HCEC 1CT (cell line): ENCODE measurements around the gene BIN1.

Source experiments
- DNase-seq: peaks from one replicate; pipeline ENCODE4 v3.0.0-alpha.2; 2017

The BIN1 gene

DNA sequence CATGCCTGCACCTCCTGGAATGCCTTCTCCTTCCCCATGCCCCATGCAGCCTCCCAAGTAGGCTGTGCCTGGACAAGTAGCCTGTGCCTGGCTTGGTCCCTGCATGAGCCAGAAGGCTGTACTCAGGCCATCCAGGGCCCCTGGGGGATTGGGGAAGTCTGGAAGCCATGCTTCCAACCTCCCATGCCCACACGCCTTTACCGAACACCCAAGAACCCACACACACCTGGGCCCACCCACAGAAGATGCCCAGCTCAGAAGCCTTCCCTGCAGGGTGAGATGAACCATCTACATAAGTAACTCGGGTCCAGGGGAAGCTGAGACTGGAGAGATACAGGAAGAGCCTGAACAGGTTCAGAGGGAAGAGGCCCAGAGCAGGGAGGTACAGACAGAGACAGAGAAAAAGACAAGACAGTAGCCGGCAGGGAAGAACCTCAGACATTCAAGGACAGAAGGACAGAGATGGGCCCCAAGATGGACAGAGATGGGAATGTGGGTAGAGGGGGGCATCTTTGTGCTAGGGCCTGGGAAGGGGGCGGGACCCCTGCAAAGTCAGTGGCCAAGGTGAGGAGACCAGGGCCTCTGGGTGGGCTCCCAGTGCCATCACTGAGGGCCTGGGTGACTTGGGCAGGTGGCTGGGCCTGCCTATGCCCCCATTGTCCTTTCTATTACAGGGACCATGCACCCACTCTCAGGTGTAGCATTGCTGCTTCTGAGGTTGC lies 4.3 kb downstream of the BIN1 start:
- DNase-seq = no peak

DNA sequence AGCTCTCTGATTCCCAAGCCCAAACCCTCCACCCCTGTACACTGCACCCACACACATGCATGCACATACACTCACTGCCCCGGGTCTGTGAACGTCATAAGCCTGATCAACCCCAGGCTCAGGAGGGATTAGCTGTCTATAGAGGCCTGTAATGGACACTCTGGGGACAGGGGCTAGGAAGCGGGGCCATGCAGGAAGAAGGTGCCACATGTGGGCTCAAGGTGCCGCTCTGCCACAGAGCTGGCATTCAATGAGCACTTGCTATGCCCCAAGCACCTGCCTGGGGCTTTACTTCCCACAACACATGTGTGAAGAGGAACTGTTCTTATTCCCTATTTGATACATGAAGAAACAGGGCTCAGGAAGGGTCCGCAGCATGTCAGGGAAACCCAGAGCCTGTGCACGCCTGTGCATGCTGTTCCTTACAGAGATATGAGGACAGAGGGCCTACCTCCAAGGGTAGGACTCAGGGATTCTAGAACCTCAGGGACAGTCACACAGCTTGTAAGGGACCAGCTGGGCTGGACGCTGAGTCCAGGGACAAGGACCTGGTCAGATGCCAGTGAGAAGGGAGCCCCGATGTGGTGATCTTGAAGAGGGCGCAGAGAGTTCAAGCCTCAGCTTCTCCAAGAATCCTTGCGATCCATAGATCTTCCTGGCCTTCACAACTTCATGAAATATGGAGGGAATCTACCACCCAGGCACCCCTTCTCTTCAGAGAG lies 5.0 kb downstream of the BIN1 start:
- DNase-seq = no peak

DNA sequence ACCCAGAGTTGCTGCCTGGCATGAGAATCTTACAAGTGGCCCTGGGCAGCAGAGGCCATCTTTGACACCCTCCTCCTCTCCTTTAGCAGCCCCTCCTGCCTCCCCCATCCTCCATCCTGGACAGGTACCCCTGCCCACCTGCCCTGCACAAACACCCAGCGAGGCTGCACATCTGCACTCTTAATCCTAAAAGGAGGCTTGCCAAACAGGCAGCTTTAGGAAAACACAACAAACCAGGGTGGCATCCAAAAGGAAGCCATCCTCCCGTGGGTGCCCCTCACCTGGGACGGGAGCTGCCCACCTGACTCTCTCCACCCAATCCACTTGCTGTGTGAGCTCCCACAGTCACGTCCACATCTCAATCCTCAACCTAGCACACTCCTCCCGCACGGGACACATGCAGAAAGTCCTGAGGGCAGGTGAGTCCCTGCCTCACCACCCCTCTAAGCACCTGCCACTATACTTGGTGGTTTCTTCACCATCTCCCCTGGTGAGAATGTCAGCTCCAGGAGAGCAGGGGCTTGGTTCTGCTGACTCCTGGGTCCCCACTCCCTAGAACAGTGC lies 5.8 kb downstream of the BIN1 start:
- DNase-seq = no peak

DNA sequence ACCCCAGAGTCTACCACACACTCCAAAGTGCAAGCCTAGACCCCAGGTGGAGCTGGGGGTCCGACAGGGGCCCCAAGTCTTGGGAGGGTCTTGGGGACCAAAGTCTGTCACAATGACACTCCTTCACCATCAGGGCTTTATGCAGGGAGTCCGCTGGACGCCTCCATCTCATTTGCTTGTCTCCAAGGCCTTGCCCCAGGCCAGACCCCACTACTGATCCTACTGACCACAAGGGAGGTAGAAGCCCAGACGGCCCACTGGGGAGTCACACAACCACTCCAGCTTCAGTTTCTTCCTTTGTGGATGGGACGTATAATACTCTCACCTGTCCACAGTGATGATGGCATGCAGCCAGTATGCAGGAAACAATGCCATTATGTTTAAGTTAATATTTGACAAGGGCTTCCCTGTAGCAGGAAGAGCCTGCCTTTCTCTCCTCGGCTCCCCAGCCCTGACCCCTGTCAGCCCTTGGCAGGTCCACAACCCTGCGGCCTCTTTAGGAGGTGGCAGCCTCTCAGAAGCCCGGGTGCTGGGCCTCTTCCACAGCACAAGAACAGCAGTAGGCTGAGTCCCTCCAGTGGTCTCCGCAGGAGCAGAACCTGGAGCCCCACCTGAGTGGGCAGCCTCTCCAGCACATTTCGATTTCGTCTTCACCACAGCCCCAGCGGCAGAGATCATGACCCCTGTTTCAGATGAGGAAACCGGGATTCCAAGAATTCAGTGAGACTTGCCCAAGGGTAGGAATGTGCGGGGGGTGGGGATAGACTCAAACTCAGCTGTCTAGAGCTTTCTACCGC lies 6.5 kb downstream of the BIN1 start:
- no peak for DNase-seq

DNA sequence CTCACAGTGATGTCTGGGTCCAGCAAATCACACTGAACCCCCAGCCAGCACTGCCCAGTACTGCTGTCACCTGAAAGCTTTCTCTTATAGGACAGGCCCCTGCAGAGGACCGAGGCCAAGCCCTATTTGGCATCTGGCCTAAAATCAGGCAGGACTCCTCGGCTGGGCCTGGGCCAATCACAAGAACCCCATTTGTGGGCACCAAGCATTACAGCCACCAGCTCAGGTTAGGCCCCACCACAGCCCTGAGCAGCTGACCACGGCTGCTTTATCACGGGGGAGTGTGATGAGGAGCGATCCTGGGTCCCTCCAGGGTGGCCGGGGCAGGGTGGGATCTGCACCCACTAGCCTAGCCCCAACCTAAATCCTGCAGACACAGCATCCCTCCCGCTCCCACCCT lies 8.2 kb downstream of the BIN1 start:
- DNase-seq = no peak

DNA sequence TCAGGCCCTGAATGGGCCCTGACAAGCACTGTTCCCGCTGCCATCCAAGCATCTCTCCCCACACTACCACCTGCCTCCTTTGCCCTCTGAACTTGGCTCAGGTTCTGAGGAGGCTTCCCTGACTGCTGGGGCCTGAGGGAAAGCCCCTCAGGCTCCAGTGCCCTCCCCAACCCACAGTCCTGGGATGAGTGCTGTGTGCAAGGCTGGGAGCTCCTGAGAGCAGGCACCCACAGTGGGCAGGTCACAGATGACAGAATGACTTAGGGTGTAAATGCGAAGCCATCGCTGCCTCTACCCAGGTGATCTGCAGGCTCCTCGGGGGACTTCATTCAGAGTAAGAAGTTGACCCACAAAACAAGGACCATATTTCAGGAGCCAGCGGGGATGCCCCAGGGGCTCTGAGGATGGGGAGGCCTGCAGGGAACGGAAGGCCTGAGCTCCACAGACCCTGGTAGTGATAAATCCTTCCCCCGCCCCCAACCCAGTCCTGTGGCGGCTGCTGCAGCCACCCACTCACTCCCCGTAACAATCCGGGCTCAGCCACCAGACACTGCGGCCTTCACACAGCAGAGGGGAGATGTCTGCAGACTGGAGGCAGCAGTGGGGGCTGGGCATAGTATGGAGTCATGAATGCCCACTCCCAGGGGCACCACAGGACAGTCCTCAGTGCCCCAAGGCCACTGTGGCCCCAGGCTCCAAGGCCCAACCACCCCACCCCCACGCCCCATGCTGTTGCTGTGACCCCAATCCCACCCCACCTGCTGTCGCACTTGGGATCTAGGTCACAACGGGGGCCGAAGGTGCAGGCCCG lies 8.9 kb downstream of the BIN1 start:
- DNase-seq = no peak

DNA sequence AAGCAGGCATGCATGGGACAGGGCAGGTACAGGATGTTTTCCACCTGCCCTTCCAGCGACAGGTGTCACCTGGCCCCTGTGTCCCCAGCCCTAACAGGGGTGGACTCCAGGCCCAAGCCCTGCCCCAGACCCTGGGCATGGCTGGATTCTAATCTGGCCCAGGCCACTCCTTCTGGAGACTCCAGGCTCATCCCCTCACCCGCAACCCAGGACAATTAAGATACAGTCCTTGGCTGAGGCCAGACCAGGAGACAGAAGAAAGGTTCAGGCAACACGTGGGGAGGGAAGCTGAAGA lies 9.5 kb downstream of the BIN1 start:
- DNase-seq = no peak

DNA sequence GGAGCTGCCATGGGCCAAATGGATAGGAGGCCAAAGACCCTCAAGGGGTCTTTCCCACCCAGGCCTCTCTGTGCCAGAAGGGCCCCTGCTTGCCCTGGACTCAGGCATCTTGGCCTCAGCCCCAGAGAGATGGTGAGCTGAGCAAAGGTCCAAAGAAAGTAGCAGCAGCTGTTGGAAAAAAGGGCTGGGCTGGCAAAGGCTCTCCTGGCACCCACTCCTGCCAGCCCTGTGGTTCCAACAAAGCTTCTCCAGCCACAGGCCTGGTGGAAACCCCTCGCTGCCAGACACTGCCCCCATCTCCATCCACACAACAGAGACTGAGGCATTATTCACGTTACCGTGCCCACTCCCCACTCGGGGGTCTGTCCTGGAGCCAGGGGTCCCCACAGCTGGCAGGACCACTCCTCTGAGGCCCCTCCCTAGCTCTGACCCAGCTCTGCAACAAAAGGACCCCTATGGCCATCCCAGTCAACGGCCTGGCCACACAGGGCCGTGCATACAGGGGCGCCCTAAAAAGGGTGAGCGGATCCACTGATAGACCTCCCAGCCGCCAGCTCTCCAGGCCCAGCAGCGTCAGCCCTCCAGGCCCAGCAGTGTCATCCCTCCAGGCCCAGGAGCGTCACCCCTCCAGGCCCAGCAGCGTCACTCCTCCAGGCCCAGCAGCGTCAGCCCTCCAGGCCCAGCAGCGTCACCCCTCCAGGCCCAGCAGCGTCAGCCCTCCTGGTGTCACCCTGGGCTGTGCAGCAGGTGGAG lies 10.1 kb downstream of the BIN1 start:
- no peak for DNase-seq

DNA sequence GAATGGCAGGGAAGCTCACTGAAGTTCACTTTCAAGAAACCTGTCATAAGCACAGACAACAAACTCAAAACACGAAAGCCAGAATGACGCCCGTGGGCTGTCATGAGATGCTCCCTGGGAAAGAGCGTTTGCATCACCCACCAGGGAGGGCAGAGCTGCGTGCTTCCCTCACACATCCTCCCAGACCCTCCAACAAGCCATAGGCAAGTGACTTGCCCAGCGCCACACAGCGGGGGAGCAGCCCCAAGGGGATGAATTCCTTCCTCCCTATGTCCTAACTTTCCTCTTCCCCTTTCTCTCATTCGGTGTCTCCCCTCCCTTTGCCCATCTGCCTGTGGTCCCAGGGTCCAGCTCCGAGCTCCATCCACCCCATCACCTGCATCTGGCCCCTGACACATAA lies 10.7 kb downstream of the BIN1 start:
- no peak for DNase-seq

DNA sequence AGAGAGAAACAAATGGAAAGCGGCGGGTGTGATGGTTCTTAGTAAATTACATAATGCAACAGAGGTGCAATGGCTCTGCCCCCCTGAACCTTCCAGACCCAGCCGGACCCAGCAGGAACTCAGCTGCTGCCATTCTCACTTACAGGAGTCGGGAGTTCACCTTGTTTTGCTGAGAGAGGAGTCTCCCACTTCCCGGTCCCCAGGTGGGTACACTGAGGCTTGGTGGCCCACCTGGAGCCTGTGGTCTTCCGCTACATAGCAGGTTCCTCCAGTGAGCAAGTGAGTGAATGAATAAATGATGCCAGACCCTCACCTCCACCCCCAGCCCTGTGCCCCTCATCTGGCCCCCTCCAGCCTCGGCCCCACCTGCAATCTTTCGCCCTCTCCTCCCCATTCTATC lies 11.2 kb downstream of the BIN1 start:
- DNase-seq = no peak

DNA sequence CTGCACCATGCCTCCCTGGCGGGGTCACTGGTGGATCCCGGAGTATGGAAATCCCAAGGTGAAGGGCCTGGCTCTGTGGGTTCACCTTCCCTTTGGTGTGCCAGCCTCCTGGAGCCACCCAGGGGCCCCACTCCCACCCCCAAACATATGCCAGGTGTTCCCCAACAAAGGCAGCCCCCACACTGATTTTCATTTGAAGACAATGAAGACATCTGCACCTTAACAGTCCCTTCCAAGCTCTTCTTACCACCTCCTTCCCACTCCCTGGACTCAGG lies 11.7 kb downstream of the BIN1 start:
- no peak for DNase-seq

DNA sequence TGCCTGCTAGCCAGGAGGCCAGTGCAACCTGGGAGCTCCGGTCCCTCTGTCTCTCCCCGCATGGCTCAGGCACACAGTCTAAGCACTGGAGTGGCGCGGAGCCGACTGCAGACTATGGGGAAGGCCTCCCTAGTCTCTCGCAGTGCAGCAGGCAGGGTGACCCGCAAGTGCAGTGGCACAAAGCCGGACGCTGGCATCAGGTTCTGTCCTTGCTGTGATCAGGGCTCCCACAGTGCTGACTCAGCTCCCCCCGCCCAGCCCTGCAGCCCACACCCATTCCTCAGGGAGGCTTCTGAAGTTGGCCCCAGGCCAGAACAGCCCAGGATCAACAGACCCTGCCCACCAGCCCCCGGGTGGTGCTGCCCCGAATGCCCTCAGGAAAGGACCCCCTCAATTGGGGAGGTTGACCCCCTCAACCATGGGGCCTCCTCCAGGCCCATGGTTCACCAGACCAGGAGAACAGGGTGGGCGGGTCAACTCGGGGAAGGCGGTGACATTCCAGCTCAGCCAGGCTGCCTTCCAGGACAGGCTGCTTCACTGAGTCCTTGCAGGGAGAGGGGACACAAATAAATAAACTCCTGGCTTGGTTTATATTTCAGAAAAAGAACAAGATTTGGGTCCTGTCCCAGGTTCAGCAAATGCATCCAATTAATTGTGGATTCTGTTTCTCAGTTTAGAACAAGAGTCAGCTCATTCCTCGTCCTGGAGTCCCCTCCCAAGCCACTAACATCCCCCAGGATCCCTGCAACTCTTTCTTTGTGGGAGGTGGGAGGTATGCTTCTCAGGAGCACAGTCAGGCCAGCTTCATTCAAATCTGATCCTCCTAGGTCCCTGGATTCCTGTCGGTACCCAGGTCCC lies 12.2 kb downstream of the BIN1 start:
- no peak for DNase-seq

DNA sequence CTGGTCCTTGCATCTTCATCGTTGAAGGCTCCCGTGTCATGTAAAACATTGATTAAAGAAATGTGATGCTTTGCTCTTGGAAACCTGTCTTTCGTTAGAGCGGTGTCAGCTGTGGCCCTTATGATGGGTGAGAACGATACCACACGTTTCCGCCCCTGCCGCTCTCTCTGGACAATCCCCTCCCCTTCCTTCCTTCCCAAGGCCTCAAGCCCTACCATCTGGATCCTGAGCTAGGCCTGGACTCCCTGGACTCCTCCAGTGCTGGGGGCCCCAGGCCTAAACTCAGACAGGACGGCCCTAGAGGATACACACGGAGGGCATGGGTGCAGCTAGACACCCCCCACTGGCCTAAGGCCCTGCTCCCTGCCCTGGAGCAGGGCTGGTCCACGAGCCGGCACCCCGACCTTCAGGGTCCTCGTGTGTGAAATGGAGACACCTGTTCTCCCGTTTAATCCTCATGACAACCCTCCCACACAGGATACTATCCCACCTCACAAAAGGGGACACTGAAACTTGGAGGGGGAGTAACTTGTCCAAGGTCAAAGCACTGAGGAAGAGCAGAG lies 13.2 kb downstream of the BIN1 start:
- no peak for DNase-seq

DNA sequence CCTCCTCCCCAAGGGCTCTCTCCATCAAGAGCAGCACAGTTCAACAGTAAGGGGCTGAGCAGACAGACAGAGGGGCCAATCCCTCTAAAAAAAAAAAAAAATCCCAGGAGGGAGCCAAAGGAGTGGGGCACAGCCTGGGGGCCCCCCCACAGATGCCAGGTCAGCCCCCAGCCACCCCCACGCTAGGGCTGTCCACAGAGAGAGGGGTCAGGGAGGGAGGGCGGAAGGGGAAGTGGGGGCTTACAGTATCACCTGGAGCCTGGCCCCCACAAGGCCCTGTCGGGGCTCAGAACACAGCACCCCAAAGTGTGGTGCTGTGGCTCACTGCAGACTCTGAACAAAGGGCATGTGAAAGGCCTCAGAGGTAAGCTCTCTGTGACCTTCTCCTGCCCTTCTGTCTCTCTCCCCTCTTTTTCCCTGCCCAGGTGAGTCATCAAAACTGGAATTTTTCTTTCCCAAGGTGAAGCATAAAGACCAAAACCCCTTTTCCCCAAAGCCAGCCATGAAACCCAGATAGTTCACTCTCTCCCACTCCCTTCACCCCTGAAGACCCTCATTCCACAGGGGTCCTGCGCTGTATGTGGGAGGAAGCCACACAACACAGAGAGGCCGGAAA lies 13.9 kb downstream of the BIN1 start:
- no peak for DNase-seq

DNA sequence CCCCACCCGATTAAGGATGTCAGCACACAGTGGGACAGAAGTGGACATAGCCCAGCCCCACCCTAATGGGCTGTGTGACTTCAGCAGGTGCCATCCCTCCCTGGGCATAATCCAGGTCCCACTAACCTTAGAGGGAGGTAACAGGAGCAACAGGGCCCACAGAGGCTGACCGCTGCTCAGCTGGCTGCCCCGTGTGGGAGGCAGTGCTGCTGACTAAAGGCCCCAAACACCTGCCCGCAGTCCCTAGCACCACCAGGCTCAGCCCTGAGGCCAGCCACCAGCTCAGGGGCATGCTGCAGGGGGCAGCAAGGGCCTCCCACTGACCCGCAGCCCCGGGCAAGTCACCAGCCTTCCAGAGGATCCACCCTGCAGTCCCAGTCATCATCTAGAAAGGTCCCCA lies 14.6 kb downstream of the BIN1 start:
- DNase-seq = no peak

DNA sequence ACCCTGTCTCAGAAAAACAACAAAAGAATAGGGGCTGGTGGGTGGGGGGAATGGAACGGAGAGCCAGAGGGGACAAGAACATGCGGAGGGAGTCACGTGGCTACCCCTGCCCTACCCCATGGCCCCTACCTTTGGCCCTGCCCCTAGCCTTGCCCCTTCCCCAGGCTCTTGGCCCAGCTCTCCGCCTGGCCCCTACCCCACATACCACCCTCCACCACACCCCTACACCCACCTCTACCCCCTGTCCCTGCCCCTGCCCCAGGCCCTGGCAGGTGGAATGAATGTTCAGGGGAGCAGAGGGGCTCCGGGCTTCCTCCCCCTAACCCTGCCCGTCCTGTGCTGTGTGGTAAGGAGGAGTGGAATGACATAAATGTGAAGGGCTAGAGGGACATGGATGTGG lies 15.1 kb downstream of the BIN1 start:
- no peak for DNase-seq

DNA sequence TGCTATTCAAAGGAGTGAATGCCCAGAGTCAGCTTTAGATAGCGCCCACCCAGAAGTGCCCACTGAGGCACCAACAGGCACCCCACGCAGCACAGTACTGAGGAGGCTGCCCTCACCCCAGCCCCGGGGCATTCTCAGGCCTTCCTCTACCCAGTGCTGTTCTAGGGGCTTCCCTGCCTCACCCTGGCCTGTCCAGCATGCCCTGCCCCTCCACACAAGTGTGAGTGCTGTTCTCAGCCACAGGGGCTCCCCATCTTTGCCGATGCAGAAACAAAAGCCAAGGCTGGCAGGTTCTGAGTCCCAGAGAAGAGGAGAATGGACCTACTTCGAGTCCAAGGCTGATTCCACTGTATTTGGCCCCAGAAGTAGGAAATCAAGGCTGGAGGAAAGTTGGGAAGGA lies 15.8 kb downstream of the BIN1 start:
- DNase-seq = no peak

DNA sequence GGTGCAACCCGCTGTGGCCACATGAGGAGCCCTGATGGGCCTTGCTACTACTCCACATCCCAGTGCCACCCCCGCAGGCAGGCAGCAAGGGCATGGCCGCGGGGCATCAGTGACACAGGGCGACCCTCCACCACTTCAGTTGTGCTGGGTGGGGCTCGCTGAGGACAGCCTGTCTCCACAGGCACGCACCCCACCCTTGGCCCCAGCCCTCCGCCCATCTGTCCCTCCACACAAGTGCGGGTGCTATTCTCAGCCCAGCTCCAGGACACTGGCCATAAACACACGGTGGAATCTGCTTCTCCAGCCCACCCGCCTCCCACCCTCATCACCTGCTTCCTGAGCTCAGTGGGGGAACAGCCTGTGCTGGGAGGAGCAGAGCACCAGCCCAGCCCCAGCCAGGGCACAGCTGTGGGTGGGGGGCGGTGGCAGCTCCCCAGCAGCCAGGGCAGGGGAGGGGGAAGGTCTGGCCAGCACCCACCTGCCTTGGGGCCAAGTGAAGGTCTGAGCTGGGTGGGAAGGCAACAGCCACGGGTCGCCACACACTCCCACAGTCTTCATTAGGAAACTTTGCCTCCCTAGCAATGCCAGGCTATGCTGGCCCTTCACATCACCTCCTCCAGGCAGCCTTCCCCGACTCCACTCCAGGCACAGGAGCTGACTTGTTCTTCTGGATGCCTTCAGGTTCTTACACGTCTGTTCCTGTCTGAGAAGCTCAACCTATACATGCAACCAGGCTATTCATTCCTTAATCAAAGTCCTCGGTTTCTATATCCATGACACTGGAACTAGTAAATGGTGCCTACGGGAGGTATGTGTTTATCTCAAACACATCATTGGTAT lies 16.5 kb downstream of the BIN1 start:
- no peak for DNase-seq

DNA sequence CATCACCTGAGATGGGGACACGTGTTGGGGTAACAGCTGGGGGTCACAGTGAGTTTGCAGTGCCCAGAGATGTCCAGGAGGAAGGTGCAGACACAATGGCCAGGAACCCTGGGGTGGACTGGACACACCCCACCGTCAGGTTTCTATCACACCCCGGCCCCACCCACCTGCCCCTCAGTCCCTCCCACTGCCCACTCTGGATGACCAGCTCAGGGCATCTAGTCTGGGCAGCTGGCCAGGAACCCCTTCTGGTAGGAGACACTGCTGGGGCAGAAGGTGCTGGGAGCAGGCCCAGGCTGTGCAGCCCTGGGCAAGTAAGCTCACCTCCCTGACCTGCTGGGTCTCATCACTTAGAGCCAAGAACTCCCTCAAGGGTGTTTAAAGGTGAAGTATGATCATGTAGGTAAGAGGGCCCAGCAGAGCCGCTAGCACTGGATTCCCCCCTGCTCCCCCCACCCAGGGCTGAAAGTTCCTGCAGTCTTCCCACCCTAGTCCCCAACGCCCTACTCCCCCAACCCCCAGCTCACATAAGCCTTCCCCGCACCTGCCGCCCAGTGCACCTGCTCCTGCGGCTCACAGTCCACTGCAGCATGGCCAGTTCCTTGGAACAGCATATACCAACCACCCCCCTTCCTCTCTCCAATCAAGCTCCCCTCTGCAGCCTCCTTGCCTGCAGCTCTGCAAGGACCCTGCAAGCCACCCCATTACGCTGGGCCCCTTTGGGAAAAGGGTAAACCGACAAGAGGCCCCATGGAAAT lies 17.3 kb downstream of the BIN1 start:
- no peak for DNase-seq
